NCI-H748 (cell line): ENCODE results near the gene LGR5.
A peak's percentile ranks its signal among the peaks of the same experiment; 100 is the strongest.
"Not testable (repeated sequence)": the region's sequence is repeated elsewhere in the genome, so short reads cannot be mapped to it uniquely, and the experiment has no call there.

Source experiments
- DNase-seq: peaks from one replicate; lab custom pipeline; 2025; ENCODE audit not compliant: unreplicated experiment; lab: John Stamatoyannopoulos, UW

Gene LGR5

DNA sequence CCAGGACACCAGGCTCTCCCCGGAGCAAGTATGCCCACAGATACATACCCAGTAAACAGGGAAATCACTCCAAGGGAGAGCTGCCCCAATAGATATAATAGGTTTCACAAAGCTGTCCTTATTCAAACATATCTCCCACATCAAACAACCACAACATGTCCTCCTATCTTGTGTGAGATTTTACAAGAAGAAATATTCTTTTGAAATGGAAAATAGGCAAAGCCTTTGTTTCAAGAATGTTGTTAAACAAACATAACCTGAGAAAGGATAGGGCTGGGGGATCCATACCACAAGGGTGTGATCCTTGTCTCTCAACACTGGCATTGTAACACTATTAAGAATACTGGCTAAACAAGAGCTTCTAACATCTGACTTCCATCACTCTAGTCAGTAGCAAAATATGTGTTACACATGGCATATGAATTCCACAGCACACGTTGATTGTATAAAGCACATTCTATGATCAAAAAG lies 32.9 kb downstream of the LGR5 start:
- no peak for DNase-seq

DNA sequence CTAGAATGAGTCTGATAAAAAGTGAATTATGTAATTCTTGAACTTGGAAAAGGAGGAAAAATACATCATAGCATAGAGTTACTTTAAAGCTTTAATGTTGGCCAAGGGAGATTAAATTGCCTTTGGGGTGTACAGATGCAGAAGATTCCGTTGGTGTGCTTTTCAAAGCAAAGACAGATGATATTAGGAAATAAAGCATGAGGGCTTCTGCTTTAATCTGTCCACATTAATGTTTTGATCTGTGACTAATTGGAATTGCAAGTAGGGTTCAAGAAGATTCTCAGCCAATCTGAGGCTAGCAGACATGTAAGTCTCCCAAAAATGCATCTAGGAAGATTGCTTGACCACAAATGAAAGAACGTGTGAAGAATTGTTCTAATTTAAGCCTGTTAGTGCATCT lies 35.2 kb downstream of the LGR5 start:
- no peak for DNase-seq

DNA sequence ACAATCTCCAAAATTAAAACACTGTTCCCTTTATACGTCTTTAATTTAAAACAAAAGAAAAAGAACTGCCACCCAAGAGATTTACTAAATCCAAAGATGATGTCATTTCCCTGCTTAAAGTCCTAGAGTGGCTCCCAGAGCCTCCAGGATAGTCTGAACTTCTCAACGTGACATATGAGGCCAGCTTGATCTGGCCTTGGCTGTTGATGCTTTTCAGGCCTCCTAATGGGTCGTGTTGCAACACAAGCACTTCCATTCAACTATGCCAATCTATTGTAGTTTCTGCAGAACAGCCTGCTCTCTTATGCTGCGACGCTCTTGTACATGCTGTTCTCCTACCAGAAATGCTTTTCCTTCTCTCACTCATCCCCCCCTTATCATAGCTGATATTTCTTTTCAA lies 35.7 kb downstream of the LGR5 start:
- DNase-seq = no peak

DNA sequence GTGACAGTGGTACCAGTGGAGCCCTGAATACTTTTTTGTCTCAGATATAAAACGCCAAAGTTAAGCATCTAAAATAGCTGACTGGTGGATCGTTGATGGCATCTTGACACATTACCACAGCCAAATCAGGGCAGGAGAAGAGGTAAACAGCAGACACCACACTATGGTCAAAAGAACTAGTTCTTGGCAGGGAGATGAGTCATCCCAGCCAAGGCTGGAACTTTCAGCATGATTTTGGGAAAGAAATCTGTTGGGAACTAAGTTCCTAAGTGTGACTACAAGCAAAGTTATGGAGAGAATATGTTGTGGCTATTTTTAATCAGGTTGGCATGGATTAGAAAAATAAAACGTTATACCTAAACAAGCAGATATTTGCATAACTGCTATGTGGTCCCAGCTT lies 36.9 kb downstream of the LGR5 start:
- no peak for DNase-seq

DNA sequence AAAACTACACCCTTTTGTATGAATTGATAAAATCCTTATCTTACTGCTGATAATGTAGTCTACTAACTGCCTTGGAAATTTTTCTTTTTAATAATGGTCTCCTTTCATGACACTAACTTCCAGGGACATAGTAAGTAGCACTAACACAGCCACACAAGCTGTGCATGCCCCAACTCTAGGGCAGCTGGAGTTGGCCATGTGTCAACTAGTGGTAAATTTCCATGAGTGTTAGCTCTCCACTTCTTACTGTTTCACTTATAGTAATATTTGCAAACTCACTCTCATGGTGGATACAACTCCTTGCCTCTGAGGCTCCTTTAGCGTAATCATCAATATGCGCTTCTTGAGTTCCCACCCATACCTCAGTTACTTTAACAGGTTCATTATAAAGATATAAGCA lies 38.0 kb downstream of the LGR5 start:
- no peak for DNase-seq

DNA sequence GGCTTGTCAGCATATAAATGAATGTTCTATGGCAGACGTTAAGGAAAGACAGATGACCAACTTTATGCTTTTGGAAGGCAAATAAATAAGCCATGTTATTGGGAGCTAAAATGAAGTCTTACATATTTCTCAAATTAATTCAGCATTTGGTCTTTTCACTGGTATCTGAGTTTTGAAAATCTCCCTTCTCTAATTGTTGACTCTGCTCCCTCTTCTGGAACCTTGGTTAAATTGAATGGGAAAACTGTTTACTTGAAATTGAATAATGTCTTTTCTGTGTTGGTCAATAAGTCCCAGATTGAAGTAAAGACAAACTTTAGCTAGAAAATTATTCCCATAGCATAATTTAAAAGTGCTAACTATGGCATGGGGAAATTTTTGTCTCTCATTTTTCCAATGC lies 38.7 kb downstream of the LGR5 start:
- DNase-seq = no peak

DNA sequence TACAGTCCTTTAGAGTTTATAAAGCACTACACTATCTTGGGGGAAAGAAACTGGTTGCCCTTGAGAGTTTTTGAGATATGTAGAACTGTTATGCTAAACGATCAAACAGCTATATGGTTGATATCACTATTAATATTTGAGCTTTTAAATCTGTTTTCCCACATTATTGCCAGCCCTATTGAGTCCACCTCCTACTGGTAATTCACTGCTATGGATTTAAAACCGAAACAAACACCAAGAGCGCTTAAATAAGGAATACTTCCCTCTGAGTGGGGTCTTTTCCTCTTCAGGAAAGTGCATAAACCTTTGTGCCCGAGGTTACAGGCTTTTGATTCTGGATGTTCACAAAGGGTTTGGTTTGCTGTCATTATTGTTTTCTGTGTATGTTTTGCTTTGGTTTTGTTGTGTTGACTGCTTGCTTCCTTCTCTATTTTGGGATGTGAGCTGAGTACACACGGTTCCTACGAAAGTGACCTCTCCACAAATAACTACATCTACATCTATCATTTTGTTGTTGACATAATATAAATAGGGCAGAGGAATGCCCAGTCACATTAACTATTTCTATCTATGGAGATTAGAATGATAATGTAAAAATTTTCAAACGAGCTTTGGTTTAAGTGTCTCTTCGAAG lies 44.8 kb downstream of the LGR5 start:
- DNase-seq = no peak

DNA sequence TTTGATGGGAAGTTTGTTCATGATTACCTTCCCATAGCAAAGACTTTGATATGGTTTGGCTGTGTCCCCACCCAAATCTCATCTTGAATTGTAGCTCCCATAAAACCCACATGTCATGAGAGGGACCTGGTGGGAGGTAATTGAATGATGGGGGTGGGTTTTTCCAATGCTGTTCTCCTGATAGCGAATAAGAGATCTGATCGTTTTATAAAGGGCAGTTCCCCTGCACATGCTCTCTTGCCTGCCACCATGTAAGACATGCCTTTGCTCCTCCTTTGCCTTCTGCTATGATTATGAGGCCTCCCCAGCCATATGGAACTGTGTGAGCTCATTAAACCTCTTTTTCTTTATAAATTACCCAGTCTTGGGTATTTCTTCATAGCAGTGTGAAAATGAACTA lies 51.2 kb downstream of the LGR5 start:
- DNase-seq = not testable (repeated sequence)

DNA sequence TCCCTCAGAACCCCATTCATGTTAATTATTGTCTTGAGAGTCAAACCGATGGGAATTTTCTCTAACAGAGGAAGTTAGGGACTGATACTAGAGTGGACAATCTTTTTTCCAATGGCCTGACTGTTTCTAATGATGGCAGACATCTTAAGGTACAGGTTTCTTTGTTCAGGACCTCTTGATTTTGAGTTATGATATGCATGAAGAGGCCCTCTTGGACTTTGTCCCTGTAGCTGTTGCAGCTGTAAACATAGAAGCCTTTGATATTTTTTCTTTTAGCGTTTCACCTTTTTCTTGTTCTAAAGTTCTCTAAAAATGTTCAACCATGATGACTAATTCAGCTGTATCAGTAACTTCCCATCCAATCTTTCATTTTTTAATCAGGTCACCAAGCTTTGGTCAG lies 53.0 kb downstream of the LGR5 start:
- DNase-seq = no peak

DNA sequence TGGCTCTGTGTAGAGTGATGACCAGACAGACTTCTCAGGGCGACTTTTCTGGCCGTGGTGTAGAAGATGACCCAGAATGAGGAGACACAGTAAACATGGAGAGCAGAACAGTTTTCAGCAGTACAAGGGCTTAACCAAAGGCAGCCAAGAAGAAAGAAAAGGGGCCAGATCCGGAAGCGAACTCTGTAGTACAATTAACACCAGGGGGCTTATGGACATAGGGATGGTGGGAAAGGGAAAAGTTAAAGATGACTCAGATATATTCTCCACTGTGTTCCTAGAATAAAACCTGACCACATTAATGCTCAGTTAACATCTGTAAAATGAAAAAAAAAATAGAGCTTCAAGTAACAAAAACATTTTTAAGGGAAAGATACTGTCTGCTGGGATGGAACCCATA lies 60.2 kb downstream of the LGR5 start:
- no peak for DNase-seq

DNA sequence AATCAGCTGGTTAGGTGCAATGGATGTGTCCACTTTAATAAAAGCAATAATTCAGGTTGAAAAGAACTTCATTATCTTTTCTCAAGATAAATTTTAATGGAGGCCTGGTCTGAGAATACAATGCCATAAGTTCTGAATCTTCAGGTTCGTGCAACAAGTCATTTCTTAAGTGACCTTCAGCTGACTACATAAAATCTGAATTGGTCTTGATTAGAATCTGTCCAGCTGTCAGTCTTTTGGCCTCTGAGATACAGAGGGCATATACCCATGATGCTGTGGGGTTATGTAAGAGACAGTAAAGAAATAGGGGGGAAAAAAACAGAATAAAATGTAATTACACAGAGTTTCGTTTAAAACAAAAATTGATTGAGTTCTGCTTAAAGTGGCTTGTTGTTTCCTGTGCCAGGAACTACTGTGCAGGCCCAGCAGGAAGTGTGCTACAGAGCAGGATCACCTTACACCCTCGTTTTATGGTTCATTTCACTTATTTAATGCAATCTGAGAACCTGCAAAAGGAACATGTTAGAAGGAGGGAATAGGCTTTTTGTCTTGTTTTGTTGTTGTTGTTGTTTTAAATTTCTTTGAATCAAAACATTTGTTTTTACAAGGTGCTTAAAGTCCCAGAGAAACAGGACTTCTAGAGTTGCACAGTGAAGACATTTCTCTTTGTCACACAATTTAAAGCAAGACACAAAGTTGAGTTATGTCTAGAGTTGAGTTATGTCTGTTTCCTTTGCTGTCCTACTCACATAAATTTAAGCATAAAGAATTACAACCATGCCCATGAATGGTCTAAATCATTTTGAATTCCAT lies 64.2 kb downstream of the LGR5 start:
- DNase-seq = peak; percentile 82

DNA sequence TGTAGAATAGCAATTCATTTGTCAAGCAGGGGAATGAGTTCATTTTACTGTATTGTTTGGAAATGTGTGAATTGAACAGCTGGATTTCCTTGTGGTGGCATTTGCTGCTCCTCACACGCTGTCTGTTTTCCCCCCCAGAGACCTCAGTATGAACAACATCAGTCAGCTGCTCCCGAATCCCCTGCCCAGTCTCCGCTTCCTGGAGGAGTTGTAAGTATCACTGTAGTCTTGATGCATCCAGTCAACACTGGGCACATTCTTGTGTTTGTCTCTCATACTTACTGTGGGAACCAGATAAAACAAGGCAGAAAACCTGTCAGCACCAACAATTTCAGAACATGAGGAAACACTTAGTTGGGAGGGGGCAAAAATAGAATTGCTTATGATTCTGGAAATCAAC lies 64.9 kb downstream of the LGR5 start:
- peak; percentile 17 for DNase-seq

DNA sequence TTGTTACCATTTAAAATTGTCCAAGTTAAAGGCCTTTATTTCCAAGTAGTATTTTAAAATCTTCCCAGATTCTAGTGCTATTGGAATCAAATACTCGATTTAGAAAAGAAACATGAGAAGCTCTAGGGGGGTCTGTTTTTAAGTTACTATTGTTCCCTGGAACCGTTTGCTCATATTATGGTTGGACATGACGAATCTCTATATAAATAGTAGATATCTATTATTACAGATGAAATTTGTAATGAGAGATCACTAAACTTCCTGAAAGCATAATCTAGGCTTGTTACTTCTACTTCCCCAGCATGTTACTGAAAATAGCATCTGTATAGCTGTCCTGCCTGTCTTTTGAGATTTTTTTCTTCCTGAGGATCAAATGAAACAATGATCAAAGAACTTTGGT lies 70.1 kb downstream of the LGR5 start:
- DNase-seq = no peak

DNA sequence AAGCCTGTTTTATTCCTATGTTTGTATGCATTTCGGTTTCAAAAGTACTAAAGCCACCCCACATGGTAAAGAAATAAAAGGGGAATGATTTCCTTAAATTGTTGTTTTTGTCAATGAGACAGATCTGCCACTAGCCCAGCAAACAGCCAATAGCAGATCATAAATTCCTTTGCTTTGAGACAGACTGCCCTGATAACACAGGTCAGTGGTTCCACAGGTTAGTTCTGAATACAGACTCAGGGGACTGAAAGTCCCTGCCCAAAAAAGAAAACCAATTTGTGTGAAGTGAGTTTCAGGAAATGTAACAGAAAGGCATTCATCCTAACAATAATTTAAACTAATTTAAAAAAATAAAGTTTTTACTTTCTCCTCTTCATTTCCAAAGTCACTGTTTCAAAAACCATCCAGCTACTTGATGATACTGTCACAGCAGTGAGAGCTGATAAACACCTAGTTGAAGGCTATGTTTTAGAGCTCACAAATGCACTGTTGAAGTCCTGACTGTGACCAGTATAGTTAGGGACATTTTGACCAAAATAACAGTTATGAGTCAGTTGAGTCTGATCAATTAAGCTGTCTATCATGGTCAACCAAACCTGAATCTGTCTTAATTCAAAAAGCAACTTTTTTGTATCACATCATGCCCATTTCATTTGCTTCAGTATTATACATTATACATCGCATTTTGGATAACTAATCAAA lies 77.7 kb downstream of the LGR5 start:
- DNase-seq = no peak

DNA sequence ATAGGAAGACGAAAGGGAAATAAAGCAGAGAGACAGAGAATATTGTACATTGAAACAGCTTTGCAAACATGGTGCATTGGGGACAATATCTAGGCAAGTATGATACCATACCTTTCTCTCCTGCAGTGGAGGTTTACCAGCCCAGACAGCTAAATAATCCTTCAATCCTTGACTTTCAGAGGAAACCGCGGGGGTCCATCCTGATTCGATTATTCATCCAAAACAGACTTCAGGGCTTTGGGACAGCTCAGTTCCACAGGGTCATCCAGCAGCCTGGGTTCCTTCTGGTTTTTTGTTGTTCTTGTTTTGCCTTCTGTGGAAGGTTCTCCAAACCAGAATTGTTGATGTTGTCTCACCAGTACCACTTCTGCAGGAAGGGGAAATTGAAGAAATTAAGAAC lies 81.5 kb downstream of the LGR5 start:
- no peak for DNase-seq

DNA sequence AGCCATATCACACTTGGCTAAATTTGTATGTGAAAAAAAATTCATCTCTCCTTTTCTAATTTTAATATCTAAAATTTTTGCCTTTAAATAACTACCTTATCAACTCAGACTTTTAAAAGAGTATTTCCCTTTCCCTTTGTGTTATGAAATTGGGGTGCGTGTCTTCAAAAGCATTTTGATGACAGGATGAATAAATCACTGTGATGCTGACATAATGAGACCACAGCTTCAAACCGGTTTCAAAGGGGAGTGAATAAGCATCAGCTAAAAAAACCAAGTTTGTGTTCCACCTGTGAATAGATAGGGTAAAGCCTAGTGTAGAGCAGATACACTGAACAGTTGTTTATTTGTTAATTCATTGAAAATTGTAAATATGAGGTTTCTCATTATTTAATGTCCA lies 85.0 kb downstream of the LGR5 start:
- no peak for DNase-seq

DNA sequence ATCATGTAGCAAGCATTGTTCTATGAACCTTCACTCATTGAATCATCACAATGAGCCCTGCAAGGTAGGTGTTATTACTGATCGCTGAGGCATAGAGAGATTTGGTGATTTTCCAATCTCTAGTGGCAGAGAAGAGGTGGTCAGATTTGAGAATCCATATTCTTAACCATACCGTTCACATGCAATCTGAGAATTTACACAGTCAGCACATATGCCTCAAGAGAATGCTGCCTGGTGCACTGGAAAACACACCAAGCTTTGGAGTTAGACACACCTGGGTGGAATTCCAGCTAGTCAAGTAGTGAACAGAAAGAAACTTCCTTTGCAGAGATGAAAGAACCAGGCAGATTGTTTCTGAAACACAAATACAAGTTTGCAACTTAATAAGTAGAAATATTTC lies 94.1 kb downstream of the LGR5 start:
- DNase-seq = peak; percentile 16

DNA sequence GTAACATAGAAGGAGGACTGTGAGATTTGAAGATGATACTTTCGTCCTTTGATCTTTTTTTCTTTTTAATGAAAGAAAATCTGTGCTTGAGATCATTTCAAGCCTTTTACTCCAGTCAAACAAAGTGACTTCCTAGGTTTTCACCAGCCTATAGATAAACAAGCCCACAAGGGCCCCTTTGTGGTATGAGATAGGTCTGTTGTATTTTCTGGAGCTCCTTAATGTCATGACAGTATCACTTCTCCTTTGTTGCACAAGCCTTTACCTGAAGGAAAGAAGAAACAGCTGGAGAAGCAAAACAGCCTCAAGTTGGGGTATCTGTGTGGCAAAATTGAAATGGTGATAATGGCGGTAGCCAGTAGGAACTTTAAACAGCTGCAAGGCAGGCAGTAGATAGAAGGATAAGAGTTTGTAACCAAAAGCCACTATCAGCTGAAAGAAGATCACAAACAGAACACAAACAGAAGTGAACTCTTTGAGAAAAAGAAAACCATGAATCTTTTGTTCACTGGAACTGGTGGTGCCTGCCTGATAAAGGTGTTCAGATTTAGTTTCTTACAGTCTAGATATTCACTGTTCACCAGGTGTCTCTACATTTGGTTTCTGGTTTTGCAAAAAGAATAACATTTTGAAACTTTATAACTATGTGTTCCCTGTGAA lies 96.8 kb downstream of the LGR5 start:
- DNase-seq = no peak

DNA sequence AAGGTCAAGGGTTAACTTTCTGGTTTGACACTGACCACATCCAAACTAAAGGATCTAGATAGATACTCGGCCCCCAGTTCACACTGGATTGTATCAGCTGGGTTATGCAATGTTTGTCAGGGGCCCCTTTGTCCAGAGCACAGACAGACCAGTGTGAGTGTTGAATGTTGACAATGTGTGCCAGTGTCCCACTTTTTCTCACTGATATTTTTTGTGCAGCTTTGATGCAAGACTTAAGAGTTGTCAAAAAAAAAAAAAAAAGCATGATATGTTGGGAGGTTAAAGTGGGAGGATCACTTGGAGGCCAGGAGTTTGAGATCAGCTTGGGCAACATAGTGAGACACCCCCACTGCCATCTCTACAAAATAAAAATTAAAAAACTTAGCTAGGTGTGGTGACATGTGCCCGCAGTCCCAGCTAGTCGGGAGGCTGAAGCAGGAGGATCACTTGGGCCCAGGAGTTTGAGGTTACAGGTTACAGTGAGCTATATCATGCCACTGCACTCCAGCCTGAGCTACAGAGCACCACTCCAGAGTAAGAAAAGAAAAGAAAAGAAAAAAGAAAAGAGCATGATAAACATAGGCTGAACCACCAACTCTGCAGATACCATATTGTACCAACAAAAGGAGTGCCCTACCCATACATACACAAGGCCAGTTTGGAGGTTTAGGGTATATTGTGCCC lies 97.5 kb downstream of the LGR5 start:
- no peak for DNase-seq

DNA sequence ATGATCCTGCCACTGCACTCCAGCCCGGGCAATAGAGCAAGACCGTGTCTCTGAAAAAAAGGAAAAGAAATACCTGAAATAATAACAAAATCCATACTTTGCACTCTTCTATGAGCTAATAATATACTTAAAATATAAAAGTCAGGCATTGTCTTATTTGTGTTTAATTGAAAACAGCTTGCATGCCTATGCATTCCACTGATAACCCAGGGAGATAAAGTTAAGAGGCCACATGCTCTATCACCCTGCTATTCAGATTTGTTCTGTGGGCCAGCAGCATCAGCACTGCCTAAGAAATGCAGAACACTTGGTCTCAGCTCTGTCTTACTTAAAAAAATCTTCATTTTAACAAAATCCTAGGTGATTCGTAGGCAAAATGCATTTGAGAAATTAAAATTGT lies 99.2 kb downstream of the LGR5 start:
- DNase-seq = no peak

DNA sequence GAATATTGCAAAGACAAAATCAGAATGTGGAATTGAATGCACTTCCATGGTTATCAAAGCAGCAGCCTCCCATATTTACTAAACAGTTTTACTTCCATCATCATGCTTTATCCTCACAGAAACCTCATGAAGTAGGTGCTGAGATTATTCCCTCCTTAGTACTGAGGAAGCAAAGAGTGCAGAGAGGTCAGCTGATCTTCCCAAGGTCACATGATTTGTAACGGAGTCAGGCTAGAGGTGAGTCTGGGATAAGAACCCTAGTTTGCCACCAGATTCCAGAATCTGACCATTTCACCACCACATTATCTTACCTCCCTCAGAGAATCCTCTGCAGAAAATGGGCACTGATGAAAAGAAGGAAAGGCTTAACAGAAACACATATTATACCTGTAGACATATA lies 102.0 kb downstream of the LGR5 start:
- no peak for DNase-seq
